Stimulated activated CD8-positive, alpha-beta memory T cell treated with anti-CD3 and anti-CD28 coated beads, Interleukin-2, amount 100 ng/mL, for 1 hour (primary cell): ENCODE data around the gene EXOC3L4.
A peak's percentile ranks its signal among the peaks of the same experiment; 100 is the strongest.
"Not testable (repeated sequence)": the region's sequence is repeated elsewhere in the genome, so short reads cannot be mapped to it uniquely, and the experiment has no call there.

Experiments used
- DNase-seq, 2 donors: peaks; one replicate each; pipeline ENCODE4 v3.0.0-alpha.2; 2020; ENCODE audit warnings: low read depth in 2 of 2

The EXOC3L4 gene

DNA sequence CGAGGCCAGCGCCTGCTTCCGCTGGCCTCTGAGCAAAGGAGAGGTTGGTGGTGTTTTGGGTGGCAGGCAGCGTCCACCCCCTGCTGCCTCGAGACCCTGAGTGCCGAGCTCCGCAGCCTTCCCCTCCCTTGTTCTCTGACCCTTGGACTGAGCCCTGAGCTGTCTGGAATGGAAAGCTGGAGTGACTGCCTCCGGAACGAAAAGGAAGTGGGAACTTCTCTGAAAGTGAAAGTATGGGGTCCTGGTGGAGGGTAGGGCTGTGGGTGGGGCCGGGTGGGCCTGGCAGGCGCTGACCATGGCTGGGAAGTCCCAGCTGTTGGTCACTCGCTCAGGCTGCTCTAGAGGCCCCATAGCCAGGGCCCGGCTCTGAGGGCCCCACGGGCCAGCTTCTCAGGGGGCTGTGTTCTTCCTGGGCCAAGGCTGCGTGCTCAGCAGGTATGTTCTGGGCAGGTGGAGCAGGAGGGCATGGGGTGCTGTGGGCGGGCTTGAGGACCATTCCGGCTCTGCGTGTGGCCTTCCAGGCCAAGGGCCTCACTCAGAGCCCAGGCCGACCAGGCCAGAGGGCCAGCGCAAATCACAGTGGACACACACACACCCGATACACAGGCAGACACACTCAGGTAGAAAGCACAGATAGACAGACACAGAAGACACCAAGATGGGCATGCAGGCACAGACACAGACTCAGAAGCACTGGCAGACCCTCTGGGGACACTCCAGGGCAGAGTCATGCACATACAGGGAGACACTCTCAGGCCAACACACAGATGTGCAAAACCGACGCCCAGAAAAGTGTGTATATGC, at the start of gene EXOC3L4:
Gene EXOC3L4 (plus strand): TSS at position 320 of the 804 bp plus-strand sequence. CDS start 5,495 bp downstream, outside the sequence.
- no peak for DNase-seq

DNA sequence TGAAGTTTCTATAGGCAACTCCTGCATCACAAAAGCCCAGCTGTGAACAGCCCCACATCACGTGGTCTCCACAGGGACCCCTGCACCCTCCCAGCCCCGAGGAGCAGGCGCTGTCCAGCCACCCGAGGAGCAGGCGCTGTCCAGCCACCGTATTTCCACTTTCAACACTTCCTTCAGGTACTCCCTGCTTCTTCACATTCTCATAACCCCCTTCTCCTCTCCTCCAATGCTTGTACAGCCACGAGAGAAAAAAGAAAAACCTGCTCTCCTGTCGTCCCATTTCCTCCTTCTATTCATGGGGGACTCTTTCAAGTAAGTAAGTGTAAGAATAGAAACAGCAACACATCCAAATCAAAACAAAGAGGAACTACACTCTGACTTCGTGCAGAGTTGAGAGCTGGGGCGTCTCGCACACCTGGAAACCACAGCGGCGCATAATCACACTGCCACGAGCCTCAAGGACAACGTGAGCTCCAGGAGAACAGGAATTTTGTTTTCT, 49.1 kb upstream of the EXOC3L4 start:
- no peak for DNase-seq

DNA sequence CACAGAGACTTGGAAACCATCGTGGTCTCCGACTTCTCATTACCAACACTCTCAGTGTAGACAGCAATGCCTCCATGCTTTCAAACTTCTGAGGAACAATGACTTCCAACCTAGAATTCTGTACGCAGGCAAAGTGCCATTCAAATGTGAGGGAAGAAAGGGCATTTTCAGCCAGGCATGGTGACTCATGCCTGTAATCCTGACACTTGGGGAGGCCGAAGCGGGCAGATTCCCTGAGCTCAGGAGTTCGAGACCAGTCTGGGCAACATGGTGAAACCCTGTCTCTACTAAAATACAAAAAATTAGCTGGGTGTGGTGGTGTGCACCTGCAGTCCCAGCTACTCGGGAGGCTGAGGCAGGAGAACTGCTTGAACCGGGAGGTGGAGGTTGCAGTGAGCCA, 47.1 kb upstream of the EXOC3L4 start:
- not testable (repeated sequence) for DNase-seq

DNA sequence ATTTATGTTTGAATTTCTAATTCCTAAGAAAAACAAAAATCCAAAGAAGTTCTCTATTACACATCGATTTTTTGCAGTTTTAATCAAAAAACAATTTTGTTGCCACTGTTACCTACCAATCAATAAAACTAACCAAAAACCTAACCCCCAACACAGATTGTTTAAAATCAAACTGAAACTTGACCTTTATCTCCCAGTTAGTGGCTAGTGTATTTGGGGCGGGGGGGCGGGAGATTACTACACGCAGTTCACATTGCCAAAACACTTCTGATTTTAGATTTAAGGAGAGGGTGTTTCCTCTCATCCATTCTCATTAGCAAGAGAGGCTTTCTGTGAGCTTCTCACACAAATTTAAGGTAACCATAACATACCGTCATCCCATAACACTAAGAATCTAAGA, 43.6 kb upstream of the EXOC3L4 start:
- DNase-seq: no peak

DNA sequence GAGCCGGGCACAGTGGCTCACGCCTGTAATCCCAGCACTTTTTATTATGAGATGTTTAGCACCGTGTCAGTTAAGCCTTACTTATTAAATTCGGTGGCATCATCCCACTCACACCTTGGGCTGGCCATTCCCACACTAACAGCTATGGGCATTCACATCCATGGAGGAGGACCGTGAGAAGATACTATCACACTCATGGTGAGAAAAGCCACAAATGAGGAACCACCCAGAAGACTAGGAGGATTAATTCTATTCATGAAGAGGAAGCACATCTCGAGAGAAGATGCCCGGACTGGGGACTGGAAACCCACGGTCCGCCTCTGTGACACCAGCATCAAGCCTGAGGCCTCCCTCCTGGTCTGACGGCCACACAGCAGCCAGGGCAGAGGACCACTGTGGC, 42.1 kb upstream of the EXOC3L4 start:
- DNase-seq: no peak

DNA sequence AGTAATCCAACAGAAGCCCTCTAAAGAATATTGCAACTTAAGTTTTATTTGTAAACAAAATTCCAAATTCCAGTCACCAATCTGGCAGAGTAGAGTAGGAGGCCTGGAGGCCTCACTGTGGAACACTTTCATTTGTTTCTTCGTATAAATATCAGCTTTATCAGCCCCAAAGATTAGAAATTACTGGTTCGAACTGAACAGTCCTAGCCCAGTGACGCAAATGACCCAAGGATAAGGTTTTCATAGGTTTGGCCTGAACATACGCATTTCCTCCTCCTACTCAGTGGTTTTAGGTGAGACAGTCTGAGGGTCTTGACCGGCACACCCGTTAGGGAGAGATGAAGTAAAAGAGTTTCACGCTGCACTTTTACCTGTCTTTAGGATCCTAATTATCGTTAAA, 38.8 kb upstream of the EXOC3L4 start:
- DNase-seq: no peak

DNA sequence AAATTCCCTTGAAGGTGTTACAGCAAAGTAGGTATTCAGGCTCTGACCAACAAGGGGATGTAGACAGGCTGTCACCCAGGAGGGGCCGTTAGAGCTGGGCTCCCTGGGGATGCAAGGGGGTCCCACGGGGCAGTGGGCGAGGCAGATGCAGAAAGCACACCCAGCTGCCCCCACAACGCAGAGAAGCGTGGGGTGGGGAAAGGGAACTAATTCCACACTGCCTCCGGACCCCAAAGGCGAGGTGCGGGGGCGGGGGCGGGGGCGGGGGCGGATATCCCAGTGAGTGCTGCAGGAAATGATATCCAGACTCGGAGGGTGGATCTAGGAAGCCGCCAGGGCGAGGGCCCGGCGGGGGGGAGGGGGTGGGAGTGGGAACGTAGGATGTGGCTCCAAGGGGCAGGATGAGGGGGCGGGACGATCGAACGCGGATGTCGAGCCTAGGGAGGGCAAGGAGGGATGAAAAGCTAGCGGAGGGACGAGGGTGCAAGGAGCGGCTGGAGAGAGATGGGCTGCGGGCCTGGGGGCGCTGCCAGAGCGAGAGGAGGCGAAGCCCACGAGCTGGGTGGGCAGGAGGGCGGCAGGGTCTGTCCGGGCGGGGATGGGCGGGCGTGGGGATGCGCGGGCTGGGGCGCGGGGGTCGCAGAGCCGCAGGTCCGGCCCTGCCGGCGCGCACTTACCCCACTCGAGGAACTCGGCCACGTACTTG, 38.0 kb upstream of the EXOC3L4 start:
- DNase-seq: no peak

DNA sequence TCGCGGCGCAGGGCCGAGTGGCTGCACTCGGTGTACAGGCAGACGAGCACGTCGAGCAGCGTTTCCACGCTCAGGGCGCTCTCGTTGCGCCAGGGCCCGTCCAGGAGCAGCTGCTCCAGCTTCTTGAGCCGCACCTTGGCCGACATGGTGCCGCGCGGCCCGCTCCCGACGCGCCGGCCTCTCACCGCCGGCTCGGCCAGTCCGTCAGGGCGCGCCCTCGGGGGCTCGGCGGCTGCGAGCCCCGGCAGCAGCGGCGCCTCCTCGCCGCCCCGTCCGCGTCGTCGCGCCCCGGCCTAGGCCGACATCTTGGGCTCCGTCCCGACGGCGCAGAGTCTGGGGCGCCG, 37.5 kb upstream of the EXOC3L4 start:
- no peak for DNase-seq

DNA sequence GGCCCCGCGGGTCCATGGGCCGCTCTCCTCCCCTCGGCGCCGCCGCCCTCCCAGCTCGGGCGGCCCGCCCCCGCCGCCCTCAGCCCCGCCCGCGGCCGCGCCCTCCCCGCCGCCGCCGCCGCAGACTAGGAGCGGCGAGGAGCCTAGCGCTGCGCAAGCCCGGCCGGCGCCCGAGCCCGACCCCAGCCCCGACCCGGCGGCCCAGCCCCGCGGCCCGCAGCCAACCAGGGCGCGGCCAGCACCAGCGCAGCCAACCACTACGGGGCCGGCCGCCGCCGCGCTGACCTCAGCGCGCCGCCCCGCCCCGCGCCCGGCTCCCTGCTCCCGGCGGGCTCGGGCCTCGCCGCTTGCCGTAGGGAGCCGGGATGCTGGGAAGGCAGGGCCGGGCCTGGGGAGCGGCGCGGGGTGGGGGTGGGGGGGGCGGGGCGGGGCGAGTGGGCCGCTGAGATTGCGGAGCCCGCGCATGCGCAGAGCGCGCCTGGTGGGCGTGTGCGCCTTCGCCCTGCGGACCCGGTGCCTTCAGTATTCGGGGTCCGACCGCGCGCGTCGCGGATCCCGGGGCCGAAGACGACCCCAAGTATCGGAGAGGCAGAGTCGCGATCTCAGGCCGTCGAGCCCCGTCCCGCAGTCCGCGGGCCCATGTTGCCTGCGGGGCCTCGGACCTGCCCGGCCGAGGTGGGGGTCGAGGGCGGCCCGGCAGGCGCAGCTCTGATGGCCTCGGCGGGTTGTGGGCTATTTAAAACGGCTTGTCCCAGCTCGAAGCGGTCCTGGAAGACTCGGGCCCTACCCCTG, 37.0 kb upstream of the EXOC3L4 start, which contains the start of gene CDC42BPB:
Gene CDC42BPB (minus strand): TSS at position 178 of the 792 bp plus-strand sequence. CDS start 376 bp downstream, outside the sequence.
- peak in 1 of 2 donors; percentile 32 for DNase-seq

DNA sequence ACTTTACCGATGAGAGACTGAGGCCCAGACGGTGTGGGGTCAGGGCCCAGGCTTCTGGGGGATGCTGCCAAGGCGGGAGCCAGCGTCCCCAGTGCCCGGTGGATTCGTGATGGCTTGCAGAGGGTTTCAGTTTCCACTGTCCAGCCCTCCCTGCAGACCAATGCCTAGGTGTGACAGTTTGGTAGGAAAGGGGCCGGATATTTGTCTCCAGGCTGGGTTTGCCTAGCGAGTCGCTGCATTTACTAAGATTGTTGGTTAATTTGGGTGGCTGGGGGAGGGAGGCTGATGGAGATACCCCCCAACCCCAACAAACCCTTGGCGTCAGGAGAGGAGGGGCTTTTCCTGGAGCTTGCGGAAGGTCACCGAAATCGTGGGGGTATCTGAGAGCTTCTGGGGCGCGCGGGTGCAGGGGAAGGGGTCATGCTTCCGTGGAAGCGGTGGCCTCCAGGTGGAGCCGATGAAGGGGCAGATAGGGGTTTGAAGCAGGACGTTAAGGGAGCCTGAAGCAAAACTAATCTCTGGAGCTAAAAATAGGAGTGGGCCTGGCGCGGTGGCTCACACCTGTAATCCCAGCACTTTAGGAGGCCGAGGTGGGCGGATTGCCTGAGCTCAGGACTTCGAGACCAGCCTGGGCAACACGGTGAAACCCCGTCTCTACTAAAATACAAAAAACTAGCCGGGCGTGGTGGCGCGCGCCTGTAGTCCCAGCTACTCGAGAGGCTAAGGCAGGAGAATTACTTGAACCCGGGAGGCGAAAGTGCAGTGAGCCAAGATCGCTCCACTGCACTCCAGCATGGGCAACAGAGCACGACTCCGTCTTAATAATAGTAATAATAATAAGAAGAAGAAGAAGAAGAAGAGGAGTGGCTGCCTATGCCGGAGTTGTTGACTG, 36.1 kb upstream of the EXOC3L4 start:
- DNase-seq: no peak

DNA sequence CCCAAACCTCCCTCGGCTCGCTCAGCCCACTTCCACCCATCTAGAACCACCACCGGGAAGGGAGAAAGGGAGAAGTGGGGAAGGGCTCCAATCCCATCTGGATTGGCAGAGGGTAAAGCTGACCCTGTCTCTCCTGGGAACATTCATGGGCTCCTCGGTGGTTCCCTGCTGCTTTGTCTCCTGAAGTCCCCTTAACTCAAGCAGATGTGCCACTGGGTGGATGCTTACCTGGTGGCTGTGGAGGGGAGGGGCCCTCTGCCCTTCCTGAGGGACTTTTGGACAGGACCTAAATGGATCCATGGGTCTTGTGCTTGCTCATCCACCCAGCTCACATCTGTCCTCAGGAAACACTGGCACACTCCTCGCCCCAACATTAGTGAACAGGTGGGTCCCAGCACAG, 35.0 kb upstream of the EXOC3L4 start:
- DNase-seq: no peak

DNA sequence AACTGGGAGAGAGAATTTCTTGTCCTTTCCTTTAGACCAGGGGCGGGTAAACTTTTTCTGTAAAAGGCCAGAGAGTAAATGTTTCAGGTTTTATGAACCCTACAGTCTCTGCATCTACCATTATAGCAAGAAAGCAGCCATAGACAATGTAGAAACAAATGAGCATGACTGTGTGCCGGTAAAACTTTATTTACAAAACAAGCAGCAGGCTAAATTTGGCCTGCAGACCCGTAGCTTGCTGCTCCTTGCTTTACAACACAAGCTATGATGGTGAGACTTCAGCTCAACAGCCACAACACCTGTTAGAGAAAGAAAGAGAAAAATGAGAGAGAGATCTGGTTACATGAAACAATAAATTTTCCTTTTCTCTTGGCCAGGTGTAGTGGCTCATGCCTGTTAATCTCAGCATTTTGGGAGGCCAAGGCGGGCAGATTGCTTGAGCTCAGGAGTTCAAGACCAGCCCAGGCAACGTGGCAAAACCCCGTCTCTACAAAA, 33.0 kb upstream of the EXOC3L4 start:
- no peak for DNase-seq

DNA sequence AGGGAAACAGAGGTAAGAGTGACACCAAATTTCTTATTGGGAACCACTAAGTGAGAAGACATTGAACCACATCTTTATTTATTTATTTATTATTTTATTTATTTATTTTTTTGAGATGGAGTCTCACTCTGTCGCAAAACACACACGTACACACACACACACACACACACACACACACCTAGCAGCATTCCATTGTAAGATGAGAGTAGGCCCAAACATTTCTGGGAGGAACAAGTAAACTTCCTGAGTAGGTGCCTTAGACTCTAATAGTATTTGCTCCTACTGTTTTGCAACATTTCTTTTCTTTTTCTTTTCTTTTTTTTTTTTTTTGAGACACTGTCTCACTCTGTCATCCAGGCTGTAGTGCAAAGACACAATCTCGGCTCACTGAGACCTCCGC, 30.1 kb upstream of the EXOC3L4 start:
- DNase-seq: no peak

DNA sequence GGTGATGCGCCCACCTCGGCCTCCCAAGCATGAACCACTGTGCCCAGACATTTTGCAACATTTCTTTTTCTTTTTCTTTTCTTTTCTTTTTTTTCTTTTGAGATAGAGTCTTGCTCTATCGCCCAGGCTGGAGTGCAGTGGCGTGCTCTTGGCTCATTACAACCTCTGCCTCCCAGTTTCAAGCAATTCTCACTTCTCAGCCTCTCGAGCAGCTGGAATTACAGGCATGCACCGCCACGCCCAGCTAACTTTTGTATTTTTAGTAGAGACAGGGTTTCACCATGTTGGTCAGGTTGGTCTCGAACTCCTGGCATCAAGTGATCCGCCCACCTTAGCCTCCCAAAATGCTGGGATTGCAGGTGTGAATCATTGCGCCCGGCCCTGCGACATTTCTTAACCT, 29.5 kb upstream of the EXOC3L4 start:
- no peak for DNase-seq

DNA sequence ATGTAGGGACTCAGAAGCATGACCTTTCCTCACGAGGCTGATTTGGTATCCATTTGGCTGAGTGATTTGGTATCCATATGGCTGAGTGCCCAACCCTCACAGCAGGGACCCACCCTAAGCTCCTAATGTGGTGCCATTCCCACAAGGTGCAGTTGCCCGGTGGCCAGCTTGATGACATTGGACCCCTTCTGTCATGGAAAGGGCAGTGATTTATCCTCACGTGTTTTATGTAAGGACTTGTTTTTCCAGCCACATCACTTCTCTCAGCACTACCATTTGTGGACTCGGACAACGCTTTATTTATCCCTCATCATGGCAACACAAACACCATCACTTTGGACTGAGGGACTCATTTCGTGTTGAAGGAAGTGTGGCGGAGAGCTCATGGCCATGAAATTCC, 28.7 kb upstream of the EXOC3L4 start:
- DNase-seq: no peak

DNA sequence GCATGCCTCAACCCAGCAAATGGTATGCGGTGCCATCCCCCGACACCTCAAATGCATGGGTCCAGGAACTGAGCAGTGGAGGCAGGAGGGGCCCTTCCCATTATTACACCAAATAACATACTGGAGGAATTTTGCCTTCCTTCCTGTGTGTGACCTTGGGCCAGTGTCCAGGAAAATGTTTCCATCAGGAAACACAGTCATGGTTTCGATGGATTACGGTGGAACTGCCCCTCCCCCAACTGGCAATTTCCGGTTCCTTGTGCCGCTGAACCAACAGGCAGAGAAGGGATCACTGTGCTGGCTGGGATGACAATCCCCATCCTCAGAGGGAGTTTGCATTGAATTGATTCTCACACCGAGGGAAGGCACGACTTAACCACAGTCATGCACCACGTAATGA, 28.1 kb upstream of the EXOC3L4 start:
- DNase-seq: no peak

DNA sequence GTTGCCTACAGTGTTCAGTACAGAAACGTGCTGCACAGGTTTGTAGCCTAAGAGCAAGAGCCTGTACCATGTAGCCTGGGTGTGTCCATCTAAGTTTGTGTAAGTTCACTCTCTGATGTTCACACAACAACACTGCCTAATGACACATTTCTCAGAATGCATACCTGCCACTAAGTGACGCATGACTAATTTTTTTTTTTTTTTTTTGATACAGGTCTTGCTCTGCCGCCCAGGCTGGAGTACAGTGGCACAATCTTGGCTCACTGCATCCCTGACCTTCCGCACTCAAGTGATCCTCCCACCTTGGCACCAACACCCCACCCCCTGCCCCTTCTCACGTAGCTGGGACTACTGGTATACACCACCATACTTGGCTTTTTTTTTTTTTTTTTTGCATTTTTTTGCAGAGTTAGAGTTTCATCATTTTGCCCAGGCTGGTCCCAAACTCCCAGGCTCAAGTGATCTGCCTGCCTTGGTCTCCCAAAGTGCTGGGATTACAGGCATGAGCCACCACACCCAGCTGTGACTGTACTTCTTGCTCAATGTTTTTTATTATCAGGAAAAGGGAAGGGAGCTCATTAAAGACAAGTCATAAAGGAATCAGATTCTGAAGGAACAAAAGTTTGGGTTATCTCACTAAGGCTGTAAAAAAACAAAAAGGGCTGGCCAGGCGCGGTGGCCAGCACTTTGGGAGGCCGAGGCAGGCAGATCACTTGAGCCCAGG, 27.1 kb upstream of the EXOC3L4 start:
- DNase-seq: no peak

DNA sequence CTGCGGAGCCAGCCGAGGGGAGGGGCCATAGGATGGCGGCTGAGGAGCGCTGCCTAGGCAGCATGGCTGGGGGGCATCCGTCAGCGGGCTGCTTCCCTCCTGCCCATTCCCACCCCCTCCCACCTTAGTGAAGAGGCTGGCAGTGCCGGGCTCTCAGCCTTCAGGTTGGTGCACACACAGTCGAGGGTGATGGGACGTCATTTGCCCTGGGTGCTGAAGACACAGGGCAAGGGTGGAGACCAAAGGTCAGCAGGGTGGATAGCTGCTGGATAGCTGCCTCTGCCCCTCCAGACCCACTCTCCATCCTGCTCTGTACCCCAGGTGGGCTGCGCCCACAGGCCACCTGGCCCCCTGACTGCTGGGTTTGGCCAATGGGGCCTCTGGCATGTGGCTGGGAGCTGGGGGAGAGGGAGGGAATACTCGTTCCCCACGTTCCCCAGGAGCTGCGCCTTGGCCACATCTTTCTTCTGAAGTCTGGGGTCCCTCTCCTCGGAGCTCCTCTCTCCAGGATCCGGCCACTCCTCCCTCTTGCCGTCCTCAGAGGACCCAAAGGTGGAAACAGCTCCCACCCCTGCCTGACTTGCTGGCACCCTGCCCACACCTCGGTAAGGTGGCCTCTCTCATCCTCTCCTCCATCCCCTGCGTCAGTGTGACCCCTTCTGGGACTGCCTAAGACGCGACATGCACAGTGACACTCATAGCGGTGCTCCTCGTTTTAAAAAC, 26.0 kb upstream of the EXOC3L4 start:
- DNase-seq: no peak

DNA sequence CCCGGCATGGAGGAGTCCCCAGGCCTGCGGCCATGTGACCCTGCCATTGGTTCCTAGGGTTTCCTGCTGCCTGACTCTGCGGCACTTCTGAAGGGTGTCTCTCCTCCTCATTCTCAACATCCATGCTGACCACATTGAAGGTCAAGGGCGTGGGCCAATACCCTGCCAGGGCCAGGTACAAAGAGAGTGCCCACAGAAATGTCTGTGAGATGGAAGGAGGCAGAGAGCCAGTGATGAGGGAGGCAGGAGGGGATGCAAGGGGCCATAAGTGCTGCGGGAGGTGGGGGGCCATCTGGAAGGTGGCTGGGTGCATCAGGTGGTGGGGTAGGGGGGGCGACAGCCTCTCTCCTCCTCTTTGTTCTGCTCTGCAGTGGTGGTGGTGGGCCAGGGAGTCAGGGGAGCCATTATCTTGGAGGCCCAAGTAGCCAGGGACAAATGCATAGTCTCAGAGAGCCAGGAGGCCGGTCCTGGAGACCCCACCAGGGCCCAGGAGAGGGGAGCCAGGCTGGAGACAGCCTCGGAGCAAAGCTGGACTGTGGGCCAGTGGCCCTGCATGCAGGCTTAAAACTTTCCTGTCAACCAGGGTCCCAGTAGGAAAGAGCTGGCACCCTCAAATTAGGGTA, 24.2 kb upstream of the EXOC3L4 start:
- no peak for DNase-seq
